ENCODE results near the gene PSMB7.

PSMB7 gene

GRCh38 chr9:124452841-124453585, 37.8 kb upstream of the PSMB7 start:
- H3K36me3 ChIP-seq (ENCODE audit: control insufficient read depth in 1 of 2, insufficient read depth in 2 of 2, low read length in 2 of 2) = no peaks in the 10 kb centered on the region
- H3K9me3 ChIP-seq (ENCODE audit: control insufficient read depth in 1 of 2, low read length in 2 of 2) = no peaks in the 10 kb centered on the region
- H3K4me3 ChIP-seq (ENCODE audit: low read depth in 1 of 2, low read length in 2 of 2) = no peak overlapping the region
- peaks cover 0 to 26% of the 10 kb centered on the region in 2 donors for H3K4me1 ChIP-seq (ENCODE audit: control insufficient read depth in 1 of 2, insufficient read depth in 2 of 2, low read length in 2 of 2)
- H3K27ac ChIP-seq (ENCODE audit: low read length) = no peak overlapping the region
- H3K27me3 ChIP-seq (ENCODE audit: low read depth, low read length) = peaks cover 29% of the 10 kb centered on the region

- H3K4me3 ChIP-seq (ENCODE audit: low read depth in 1 of 2, low read length in 2 of 2) = no peak overlapping the region
- H3K4me1 ChIP-seq (ENCODE audit: control insufficient read depth in 1 of 2, insufficient read depth in 2 of 2, low read length in 2 of 2) = peaks cover 0 to 26% of the 10 kb centered on the region in 2 donors
- H3K27me3 ChIP-seq (ENCODE audit: low read depth, low read length) = peaks cover 29% of the 10 kb centered on the region
- no peak overlapping the region for H3K27ac ChIP-seq (ENCODE audit: low read length)
- H3K36me3 ChIP-seq (ENCODE audit: control insufficient read depth in 1 of 2, insufficient read depth in 2 of 2, low read length in 2 of 2) = no peaks in the 10 kb centered on the region
- H3K9me3 ChIP-seq (ENCODE audit: control insufficient read depth in 1 of 2, low read length in 2 of 2) = no peaks in the 10 kb centered on the region
Observed at GRCh38 chr9:124452326-124452725, 37.1 kb upstream of the PSMB7 start.

GRCh38 chr9:124450931-124451661, 35.9 kb upstream of the PSMB7 start:
- no peaks in the 10 kb centered on the region for H3K36me3 ChIP-seq (ENCODE audit: control insufficient read depth in 1 of 2, insufficient read depth in 2 of 2, low read length in 2 of 2)
- no peaks in the 10 kb centered on the region for H3K9me3 ChIP-seq (ENCODE audit: control insufficient read depth in 1 of 2, low read length in 2 of 2)
- H3K27ac ChIP-seq (ENCODE audit: low read length) = no peak overlapping the region
- peaks cover 0 to 26% of the 10 kb centered on the region in 2 donors for H3K4me1 ChIP-seq (ENCODE audit: control insufficient read depth in 1 of 2, insufficient read depth in 2 of 2, low read length in 2 of 2)
- peak overlapping the region in 1 of 2 donors; percentile 50 for H3K4me3 ChIP-seq (ENCODE audit: low read depth in 1 of 2, low read length in 2 of 2)
- H3K27me3 ChIP-seq (ENCODE audit: low read depth, low read length) = peaks cover 29% of the 10 kb centered on the region

- Histone ChIP-seq H3K27me3 (ENCODE audit: low read depth, low read length) (peaks cover 29% of the 10 kb centered on the region), H3K9me3 (ENCODE audit: control insufficient read depth in 1 of 2, low read length in 2 of 2) (no peaks in the 10 kb centered on the region), H3K27ac (ENCODE audit: low read length) (no peak within 1 kb of the TSS), H3K36me3 (ENCODE audit: control insufficient read depth in 1 of 2, insufficient read depth in 2 of 2, low read length in 2 of 2) (no peaks in the 10 kb centered on the region), H3K4me1 (ENCODE audit: control insufficient read depth in 1 of 2, insufficient read depth in 2 of 2, low read length in 2 of 2) (peaks cover 0 to 26% of the 10 kb centered on the region in 2 donors), H3K4me3 (ENCODE audit: low read depth in 1 of 2, low read length in 2 of 2) (peak within 1 kb of the TSS in 1 of 2 donors; percentile 50)
Observed at GRCh38 chr9:124450241-124450924, 35.1 kb upstream of the PSMB7 start, which contains the start of gene ADGRD2. Gene ADGRD2 (plus strand): TSS chr9:124450451. CDS start chr9:124451667, 1,216 bp downstream.

GRCh38 chr9:124449381-124450151, 34.3 kb upstream of the PSMB7 start:
- peaks cover 29% of the 10 kb centered on the region for H3K27me3 ChIP-seq (ENCODE audit: low read depth, low read length)
- no peak overlapping the region for H3K4me3 ChIP-seq (ENCODE audit: low read depth in 1 of 2, low read length in 2 of 2)
- H3K36me3 ChIP-seq (ENCODE audit: control insufficient read depth in 1 of 2, insufficient read depth in 2 of 2, low read length in 2 of 2) = no peaks in the 10 kb centered on the region
- H3K9me3 ChIP-seq (ENCODE audit: control insufficient read depth in 1 of 2, low read length in 2 of 2) = no peaks in the 10 kb centered on the region
- H3K4me1 ChIP-seq (ENCODE audit: control insufficient read depth in 1 of 2, insufficient read depth in 2 of 2, low read length in 2 of 2) = peaks cover 0 to 26% of the 10 kb centered on the region in 2 donors
- no peak overlapping the region for H3K27ac ChIP-seq (ENCODE audit: low read length)

GRCh38 chr9:124448019-124448418, 32.8 kb upstream of the PSMB7 start:
- Histone ChIP-seq H3K27ac (ENCODE audit: low read length) (no peak overlapping the region), H3K36me3 (ENCODE audit: control insufficient read depth in 1 of 2, insufficient read depth in 2 of 2, low read length in 2 of 2) (no peaks in the 10 kb centered on the region), H3K4me1 (ENCODE audit: control insufficient read depth in 1 of 2, insufficient read depth in 2 of 2, low read length in 2 of 2) (peaks cover 0 to 19% of the 10 kb centered on the region in 2 donors), H3K27me3 (ENCODE audit: low read depth, low read length) (peaks cover 29% of the 10 kb centered on the region), H3K9me3 (ENCODE audit: control insufficient read depth in 1 of 2, low read length in 2 of 2) (no peaks in the 10 kb centered on the region), H3K4me3 (ENCODE audit: low read depth in 1 of 2, low read length in 2 of 2) (no peak overlapping the region)

GRCh38 chr9:124447297-124447661, 32.0 kb upstream of the PSMB7 start:
- H3K9me3 ChIP-seq (ENCODE audit: control insufficient read depth in 1 of 2, low read length in 2 of 2) = peaks cover 0 to 3% of the 10 kb centered on the region in 2 donors
- peaks cover 0 to 12% of the 10 kb centered on the region in 2 donors for H3K4me1 ChIP-seq (ENCODE audit: control insufficient read depth in 1 of 2, insufficient read depth in 2 of 2, low read length in 2 of 2)
- H3K4me3 ChIP-seq (ENCODE audit: low read depth in 1 of 2, low read length in 2 of 2) = no peak overlapping the region
- no peak overlapping the region for H3K27ac ChIP-seq (ENCODE audit: low read length)
- no peaks in the 10 kb centered on the region for H3K36me3 ChIP-seq (ENCODE audit: control insufficient read depth in 1 of 2, insufficient read depth in 2 of 2, low read length in 2 of 2)
- H3K27me3 ChIP-seq (ENCODE audit: low read depth, low read length) = peaks cover 22% of the 10 kb centered on the region

GRCh38 chr9:124444166-124444565, 28.9 kb upstream of the PSMB7 start:
- Histone ChIP-seq H3K9me3 (ENCODE audit: control insufficient read depth in 1 of 2, low read length in 2 of 2) (peaks cover 0 to 5% of the 10 kb centered on the region in 2 donors), H3K36me3 (ENCODE audit: control insufficient read depth in 1 of 2, insufficient read depth in 2 of 2, low read length in 2 of 2) (no peaks in the 10 kb centered on the region), H3K27me3 (ENCODE audit: low read depth, low read length) (no peaks in the 10 kb centered on the region), H3K4me1 (ENCODE audit: control insufficient read depth in 1 of 2, insufficient read depth in 2 of 2, low read length in 2 of 2) (no peaks in the 10 kb centered on the region), H3K27ac (ENCODE audit: low read length) (no peak overlapping the region), H3K4me3 (ENCODE audit: low read depth in 1 of 2, low read length in 2 of 2) (no peak overlapping the region)

GRCh38 chr9:124443625-124444024, 28.4 kb upstream of the PSMB7 start:
- H3K36me3 ChIP-seq (ENCODE audit: control insufficient read depth in 1 of 2, insufficient read depth in 2 of 2, low read length in 2 of 2) = no peaks in the 10 kb centered on the region
- H3K9me3 ChIP-seq (ENCODE audit: control insufficient read depth in 1 of 2, low read length in 2 of 2) = peaks cover 0 to 5% of the 10 kb centered on the region in 2 donors
- H3K4me3 ChIP-seq (ENCODE audit: low read depth in 1 of 2, low read length in 2 of 2) = no peak overlapping the region
- H3K27me3 ChIP-seq (ENCODE audit: low read depth, low read length) = no peaks in the 10 kb centered on the region
- H3K4me1 ChIP-seq (ENCODE audit: control insufficient read depth in 1 of 2, insufficient read depth in 2 of 2, low read length in 2 of 2) = no peaks in the 10 kb centered on the region
- H3K27ac ChIP-seq (ENCODE audit: low read length) = no peak overlapping the region

- Histone ChIP-seq H3K4me1 (ENCODE audit: control insufficient read depth in 1 of 2, insufficient read depth in 2 of 2, low read length in 2 of 2) (no peaks in the 10 kb centered on the region), H3K27ac (ENCODE audit: low read length) (no peak overlapping the region), H3K36me3 (ENCODE audit: control insufficient read depth in 1 of 2, insufficient read depth in 2 of 2, low read length in 2 of 2) (no peaks in the 10 kb centered on the region), H3K4me3 (ENCODE audit: low read depth in 1 of 2, low read length in 2 of 2) (no peak overlapping the region), H3K27me3 (ENCODE audit: low read depth, low read length) (no peaks in the 10 kb centered on the region), H3K9me3 (ENCODE audit: control insufficient read depth in 1 of 2, low read length in 2 of 2) (peaks cover 0 to 5% of the 10 kb centered on the region in 2 donors)
Observed at GRCh38 chr9:124442826-124443225, 27.6 kb upstream of the PSMB7 start.
